Epithelial cell of alveolus of lung (primary cell): ENCODE results near the gene UGT1A1. TPM values are rescaled to one million over a fixed set of nuclear protein-coding genes. Genes with fewer than 3 reads are reported as not detected.

Experiments used
- total RNA-seq: library from RNA; depleted of rRNA; stranded (reverse); fragments of >200 nt; gene quantifications from 2 replicates; pipeline ENCODE4 v1.2.1, GENCODE V29; 2015

Gene UGT1A1
- not detected in 2 replicates for total RNA-seq

DNA sequence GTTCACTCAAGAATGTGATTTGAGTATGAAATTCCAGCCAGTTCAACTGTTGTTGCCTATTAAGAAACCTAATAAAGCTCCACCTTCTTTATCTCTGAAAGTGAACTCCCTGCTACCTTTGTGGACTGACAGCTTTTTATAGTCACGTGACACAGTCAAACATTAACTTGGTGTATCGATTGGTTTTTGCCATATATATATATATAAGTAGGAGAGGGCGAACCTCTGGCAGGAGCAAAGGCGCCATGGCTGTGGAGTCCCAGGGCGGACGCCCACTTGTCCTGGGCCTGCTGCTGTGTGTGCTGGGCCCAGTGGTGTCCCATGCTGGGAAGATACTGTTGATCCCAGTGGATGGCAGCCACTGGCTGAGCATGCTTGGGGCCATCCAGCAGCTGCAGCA, at the start of gene UGT1A1:
UGT1A1 (plus strand) TSS at position 228 of the 400 bp plus-strand sequence; CDS start at position 246, 18 bp downstream.

DNA sequence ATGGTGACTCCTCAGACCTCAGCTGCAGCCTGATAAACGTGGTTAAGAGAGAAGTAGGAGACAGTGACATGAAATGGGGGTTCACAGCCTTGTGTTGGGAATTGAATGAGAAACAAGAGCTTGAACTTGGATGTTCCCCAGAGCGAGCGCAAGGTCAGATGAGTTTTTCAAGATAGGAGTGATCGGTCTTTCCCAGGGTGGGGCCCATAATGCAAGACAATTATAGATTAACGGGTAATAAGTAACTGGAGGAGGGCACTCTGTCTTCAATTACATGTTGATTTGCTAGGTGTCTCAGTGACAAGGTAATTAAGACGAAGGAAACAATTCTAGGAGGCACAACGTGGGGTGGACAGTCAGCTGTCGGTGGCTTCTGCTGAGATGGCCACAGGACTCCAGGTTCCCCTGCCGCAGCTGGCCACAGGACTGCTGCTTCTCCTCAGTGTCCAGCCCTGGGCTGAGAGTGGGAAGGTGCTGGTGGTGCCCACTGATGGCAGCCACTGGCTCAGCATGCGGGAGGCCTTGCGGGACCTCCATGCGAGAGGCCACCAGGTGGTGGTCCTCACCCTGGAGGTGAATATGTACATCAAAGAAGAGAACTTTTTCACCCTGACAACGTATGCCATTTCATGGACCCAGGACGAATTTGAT, 47.3 kb upstream of the UGT1A1 start, which contains the start of gene UGT1A5:
UGT1A5 (plus strand) TSS at position 297 of the 651 bp plus-strand sequence; CDS start at position 382, 85 bp downstream.

DNA sequence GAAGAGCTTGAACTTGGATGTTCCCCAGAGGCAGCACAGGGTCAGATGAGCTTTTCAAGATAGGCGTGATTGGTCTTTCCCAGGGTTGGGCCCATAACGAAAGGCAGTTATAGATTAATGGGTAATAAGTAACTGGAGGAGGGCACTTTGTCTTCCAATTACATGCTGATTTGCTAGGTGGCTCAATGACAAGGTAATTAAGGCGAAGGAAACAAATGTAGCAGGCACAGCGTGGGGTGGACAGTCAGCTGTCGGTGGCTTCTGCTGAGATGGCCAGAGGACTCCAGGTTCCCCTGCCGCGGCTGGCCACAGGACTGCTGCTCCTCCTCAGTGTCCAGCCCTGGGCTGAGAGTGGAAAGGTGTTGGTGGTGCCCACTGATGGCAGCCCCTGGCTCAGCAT, 41.5 kb upstream of the UGT1A1 start, which contains the start of gene UGT1A4:
UGT1A4 (plus strand) TSS at position 185 of the 400 bp plus-strand sequence; CDS start at position 270, 85 bp downstream.

DNA sequence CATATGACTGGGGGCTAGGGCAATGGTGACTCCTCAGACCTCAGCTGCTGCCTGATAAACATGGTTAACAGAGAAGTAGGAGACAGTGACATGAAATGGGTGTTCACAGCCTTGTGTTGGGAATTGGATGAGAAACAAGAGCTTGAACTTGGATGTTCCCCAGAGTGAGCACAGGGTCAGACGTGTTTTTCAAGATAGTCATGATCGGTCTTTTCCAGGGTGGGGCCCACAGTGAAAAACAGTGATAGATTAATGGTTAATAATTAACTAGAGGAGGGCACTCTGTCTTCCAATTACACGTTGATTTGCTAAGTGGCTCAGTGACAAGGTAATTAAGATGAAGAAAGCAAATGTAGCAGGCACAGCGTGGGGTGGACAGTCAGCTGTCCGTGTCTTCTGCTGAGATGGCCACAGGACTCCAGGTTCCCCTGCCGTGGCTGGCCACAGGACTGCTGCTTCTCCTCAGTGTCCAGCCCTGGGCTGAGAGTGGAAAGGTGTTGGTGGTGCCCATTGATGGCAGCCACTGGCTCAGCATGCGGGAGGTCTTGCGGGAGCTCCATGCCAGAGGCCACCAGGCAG, 31.3 kb upstream of the UGT1A1 start, which contains the start of gene UGT1A3:
UGT1A3 (plus strand) TSS at position 320 of the 579 bp plus-strand sequence; CDS start at position 405, 85 bp downstream.

DNA sequence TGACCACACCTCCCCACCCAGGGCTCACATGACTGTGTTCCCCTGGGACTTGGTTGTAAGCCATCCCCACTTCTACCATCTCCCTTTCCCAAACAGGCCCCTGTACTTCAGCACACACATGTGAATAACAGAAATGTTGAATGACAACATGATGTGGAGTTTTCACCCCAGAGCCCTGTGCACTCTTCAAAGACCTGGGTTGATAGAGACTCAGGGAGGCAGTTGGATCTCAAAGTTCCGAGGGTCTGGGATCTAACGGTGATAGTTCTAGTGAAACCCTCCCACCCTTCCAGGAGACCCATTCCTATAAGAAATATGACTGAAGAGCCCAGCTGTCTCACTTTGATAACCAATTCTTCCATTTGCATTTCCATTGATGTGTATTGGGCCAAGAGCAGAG, 18.0 kb downstream of the UGT1A1 start, which contains the start of gene MROH2A:
MROH2A (plus strand) TSS at position 301 of the 400 bp plus-strand sequence. CDS start 1,029 bp downstream, outside the sequence.

Other genes starting within 250 kb of the UGT1A1 start
- gene USP40, start 193.5 kb upstream of the UGT1A1 start, total RNA-seq = 22.4 and 24.6 TPM in 2 replicates
- not detected in 2 replicates for gene UGT1A8, start 142.6 kb upstream of the UGT1A1 start, total RNA-seq
- not detected in 2 replicates for gene UGT1A10, start 123.8 kb upstream of the UGT1A1 start, total RNA-seq
- not detected in 2 replicates for gene UGT1A9, start 88.4 kb upstream of the UGT1A1 start, total RNA-seq
- 0.13 TPM in 1 of 2 replicates, not detected in the other for gene UGT1A7, start 78.4 kb upstream of the UGT1A1 start, total RNA-seq
- not detected in 2 replicates for gene UGT1A6, start 67.4 kb upstream of the UGT1A1 start, total RNA-seq
- gene UGT1A5, start 47.4 kb upstream of the UGT1A1 start, total RNA-seq = not detected in 2 replicates
- gene UGT1A4, start 41.5 kb upstream of the UGT1A1 start, total RNA-seq = not detected in 2 replicates
- gene UGT1A3, start 31.2 kb upstream of the UGT1A1 start, total RNA-seq = not detected in 2 replicates
- not detected in 2 replicates for gene MROH2A, start 18.1 kb downstream of the UGT1A1 start, total RNA-seq
- 8.4 and 22.4 TPM in 2 replicates for gene HJURP, start 94.3 kb downstream of the UGT1A1 start, total RNA-seq
- gene TRPM8, start 157.1 kb downstream of the UGT1A1 start, total RNA-seq = not detected in 2 replicates